GM06990 (cell line): ENCODE measurements around the gene MOGAT1.

Experiments used
- DNase-seq: peaks from one replicate; pipeline ENCODE4 v3.0.0-alpha.2; 2011; ENCODE audit not compliant: insufficient read length; ENCODE audit errors: extremely low read depth
- H3K27me3 ChIP-seq: replicated peaks from 2 replicates; pipeline ENCODE4 v1.6.0; 2011; ENCODE audit warnings: low read length; ENCODE audit not compliant: control insufficient read depth, insufficient read depth
- H3K36me3 ChIP-seq: 2 replicates; pipeline ENCODE4 v1.5.1; 2011; ENCODE audit warnings: low read length; ENCODE audit not compliant: control insufficient read depth, insufficient read depth
- H3K4me3 ChIP-seq: replicated peaks from 2 replicates; pipeline ENCODE4 v1.5.1; 2011; ENCODE audit warnings: low read depth, mild to moderate bottlenecking, control low read depth, low read length
- TF ChIP-seq, protein P1 (sequence below): IDR thresholded peaks from 2 replicates; pipeline ENCODE4 v1.5.1; 2011; ENCODE audit warnings: low read length, control low read depth, mild to moderate bottlenecking, inconsistent platforms; ENCODE audit not compliant: insufficient read depth, poor library complexity, severe bottlenecking

Gene MOGAT1

DNA sequence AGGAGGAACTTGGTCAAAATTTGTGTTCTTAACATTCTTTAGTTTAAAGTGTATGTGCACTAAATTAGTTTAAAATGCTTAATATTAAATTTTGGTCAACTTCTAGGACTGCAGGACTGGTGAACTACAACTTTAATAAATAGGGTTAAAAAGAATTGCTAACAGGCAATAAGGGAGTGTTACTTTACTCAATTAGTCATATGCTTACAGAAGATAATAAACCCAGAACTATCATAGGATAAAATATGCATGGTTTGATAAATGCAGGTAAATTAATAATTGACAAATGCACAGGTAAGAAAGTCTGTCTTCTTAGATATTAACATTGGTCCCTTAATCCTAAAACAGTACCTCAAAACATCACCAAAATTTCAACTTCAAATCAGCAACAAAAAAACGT is 36.2 kb upstream of the MOGAT1 start:
- no peak overlapping the region for H3K4me3 ChIP-seq
- TF ChIP-seq, protein P1, sequence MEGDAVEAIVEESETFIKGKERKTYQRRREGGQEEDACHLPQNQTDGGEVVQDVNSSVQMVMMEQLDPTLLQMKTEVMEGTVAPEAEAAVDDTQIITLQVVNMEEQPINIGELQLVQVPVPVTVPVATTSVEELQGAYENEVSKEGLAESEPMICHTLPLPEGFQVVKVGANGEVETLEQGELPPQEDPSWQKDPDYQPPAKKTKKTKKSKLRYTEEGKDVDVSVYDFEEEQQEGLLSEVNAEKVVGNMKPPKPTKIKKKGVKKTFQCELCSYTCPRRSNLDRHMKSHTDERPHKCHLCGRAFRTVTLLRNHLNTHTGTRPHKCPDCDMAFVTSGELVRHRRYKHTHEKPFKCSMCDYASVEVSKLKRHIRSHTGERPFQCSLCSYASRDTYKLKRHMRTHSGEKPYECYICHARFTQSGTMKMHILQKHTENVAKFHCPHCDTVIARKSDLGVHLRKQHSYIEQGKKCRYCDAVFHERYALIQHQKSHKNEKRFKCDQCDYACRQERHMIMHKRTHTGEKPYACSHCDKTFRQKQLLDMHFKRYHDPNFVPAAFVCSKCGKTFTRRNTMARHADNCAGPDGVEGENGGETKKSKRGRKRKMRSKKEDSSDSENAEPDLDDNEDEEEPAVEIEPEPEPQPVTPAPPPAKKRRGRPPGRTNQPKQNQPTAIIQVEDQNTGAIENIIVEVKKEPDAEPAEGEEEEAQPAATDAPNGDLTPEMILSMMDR: no peak
- H3K36me3 ChIP-seq: peaks cover 12% of the 10 kb centered on the region
- DNase-seq: no peak
- H3K27me3 ChIP-seq: no peaks in the 10 kb centered on the region

DNA sequence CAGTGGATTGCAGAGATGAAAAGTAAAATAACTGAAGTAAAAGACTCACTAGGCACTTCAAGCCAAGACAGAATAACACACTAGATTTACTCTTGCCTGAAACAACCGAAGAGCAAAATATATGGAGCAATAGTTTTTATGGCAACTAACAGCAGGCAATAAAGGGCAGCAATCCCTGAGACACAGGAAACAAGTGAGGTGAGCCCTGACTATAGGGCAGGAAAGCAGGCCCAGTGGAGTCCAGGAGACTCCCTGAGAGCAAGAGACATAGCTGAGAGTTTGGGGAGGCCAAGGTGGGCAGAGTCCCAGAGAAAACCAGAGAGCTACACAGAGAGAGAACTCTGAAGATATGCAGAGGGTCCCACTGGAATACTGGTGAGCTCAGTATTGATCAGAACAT is 34.4 kb upstream of the MOGAT1 start:
- peaks cover 12% of the 10 kb centered on the region for H3K36me3 ChIP-seq
- H3K4me3 ChIP-seq: no peak overlapping the region
- TF ChIP-seq, protein P1: no peak
- no peak for DNase-seq
- no peaks in the 10 kb centered on the region for H3K27me3 ChIP-seq

DNA sequence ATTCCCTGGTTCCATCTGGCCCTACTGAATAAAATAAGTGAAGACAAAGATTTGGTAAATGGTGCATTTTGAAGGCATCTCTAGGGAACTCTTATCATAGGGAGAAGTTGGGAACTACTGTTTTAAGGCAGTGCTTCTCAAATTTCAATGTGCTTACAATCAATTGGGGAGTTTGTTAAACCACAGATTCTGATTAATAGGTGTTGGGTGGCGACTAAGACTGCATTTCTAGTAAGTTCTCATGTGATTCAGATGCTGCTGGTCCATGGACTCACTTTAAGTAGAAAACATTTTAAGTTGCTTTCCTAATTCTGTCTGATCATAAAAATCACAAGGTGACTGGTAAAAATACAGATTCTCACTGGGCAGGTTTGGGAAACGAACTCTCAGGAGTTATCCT is 30.1 kb upstream of the MOGAT1 start:
- no peaks in the 10 kb centered on the region for H3K27me3 ChIP-seq
- DNase-seq: no peak
- TF ChIP-seq, protein P1: no peak
- H3K4me3 ChIP-seq: no peak overlapping the region
- H3K36me3 ChIP-seq: peaks cover 15% of the 10 kb centered on the region

DNA sequence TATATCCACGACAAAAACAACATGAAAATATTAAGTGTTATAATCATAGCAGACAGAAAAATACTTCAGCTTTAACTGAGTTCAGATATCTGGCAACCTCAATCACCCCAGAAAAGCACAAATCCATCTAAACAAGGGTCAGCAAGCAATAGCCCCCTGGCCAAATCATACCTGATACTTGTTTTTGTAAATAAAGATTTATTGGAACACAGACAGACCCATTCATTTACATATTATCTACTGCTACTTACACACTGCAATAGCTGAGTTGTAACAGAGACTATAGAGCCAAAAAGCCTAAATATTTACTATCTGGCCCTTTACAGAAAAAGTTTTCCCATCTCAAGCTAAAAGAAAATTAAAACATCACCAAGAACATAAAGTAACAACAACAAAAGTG is 28.3 kb upstream of the MOGAT1 start:
- TF ChIP-seq, protein P1: no peak
- no peak for DNase-seq
- Histone ChIP-seq H3K4me3 (no peak overlapping the region), H3K27me3 (no peaks in the 10 kb centered on the region), H3K36me3 (peaks cover 13% of the 10 kb centered on the region)

DNA sequence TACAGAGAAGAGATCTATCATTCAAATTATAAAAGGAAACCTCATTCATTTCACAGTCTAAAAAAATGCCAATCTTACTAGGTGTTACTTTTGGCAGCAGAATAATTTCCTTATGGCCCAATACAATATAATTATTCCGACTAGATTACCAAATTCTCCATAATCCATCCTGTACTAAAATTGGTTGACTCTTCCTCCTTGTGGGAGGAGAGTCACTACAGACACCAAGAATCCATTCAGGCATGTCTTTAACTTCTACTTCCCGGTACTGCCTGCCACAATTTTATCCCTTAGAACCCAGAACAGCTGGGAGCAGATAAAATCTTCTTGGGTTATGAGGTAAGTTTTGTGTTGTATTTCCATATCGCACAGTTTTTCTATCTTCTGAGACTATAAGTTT is 25.4 kb upstream of the MOGAT1 start:
- peaks cover 8% of the 10 kb centered on the region for H3K36me3 ChIP-seq
- no peak for DNase-seq
- TF ChIP-seq, protein P1: no peak
- H3K27me3 ChIP-seq: no peaks in the 10 kb centered on the region
- H3K4me3 ChIP-seq: no peak overlapping the region

DNA sequence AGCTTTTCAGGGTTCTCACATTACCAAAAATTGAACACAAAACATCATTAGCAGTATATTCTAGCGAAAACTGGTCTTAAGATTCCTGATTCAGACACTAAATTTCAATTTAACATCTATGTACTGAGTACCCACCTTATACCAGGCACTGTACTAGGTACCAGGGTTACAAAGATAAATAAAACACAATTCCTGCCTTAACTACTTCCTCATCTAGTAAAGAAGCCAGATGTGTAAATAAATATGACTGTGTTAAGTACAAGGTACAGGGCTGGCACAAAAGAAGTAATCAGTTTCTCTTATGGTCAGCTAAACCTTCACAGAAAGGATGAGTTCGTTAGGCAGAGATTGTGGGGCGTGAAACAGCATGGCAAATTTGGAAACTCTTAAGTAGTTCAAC is 21.7 kb upstream of the MOGAT1 start:
- Histone ChIP-seq H3K27me3 (no peaks in the 10 kb centered on the region), H3K36me3 (peaks cover 3% of the 10 kb centered on the region), H3K4me3 (no peak overlapping the region)
- DNase-seq: no peak
- TF ChIP-seq, protein P1: no peak
